K562 (cell line): Measurements from ENCODE around the gene NR0B2. TPM values are rescaled to one million over a fixed set of nuclear protein-coding genes. Genes with fewer than 3 reads are reported as not detected.

Source experiments
- CBX1 ChIP-seq: sonication (generic); IDR thresholded peaks from 2 replicates; pipeline ENCODE4 v1.6.1; 2016; ENCODE audit warnings: antibody characterized with exemption, low read depth, mild to moderate bottlenecking
- ESRRB ChIP-seq: fragments of 250-450 bp; sonication (Bioruptor Pico); IDR thresholded peaks from 2 replicates; pipeline ENCODE4 v1.5.0; 2020; ENCODE audit warnings: mild to moderate bottlenecking, moderate library complexity, borderline replicate concordance
- FIP1L1 ChIP-seq: fragments of 200-400 bp; formaldehyde crosslinking; IDR thresholded peaks from 2 replicates; pipeline ENCODE4 v1.6.1; 2018; ENCODE audit warnings: mild to moderate bottlenecking, low read depth, low read length; ENCODE audit not compliant: poor library complexity, severe bottlenecking
- JUN ChIP-seq, 2 experiments: sonication (generic) in 1 of 2; formaldehyde crosslinking in 1 of 2; IDR thresholded peaks; 2 replicates each; pipeline versions ENCODE4 v1.6.1 to v1.8.0; 2012 to 2022; ENCODE audit warnings: borderline replicate concordance in 2 of 2, mild to moderate bottlenecking in 2 of 2, improper control_type of control experiment in 1 of 2, low read depth in 1 of 2, low read length in 1 of 2, missing genetic modification reagents in 1 of 2
- MEF2A ChIP-seq: IDR thresholded peaks from 2 replicates; pipeline ENCODE4 v1.6.1; 2011; ENCODE audit warnings: low read depth, mild to moderate bottlenecking, low read length, moderate library complexity; ENCODE audit not compliant: control insufficient read depth
- NBN ChIP-seq: fragments of 450-650 bp; IDR thresholded peaks from 2 replicates; pipeline ENCODE4 v1.6.1; 2016; ENCODE audit warnings: low read depth, mild to moderate bottlenecking
- PHF21A ChIP-seq: fragments of 450-650 bp; IDR thresholded peaks from 2 replicates; pipeline ENCODE4 v1.6.1; 2017; ENCODE audit warnings: low read depth, borderline replicate concordance
- RFX1 ChIP-seq: fragments of 450-650 bp; IDR thresholded peaks from 2 replicates; pipeline ENCODE4 v1.6.1; 2016; ENCODE audit warnings: mild to moderate bottlenecking, moderate library complexity
- RHOXF2B ChIP-seq: fragments of 250-450 bp; sonication (Bioruptor Pico); conservative IDR thresholded peaks from 2 replicates; pipeline ENCODE4 v1.5.1; 2021
- SRSF9 ChIP-seq: fragments of 200-400 bp; formaldehyde crosslinking; IDR thresholded peaks from 2 replicates; pipeline ENCODE4 v1.6.1; 2017; ENCODE audit warnings: low read depth, low read length, borderline replicate concordance
- polyA plus RNA-seq, 8 experiments: library from polyadenylated mRNA; depleted of rRNA in 4 of 8; stranded (reverse) in 5 of 8; unstranded in 3 of 8; fragments of >200 nt; fragmentation: Nextera tagmentation in 2 of 8; fragmentation: Illumina TruSeq in 1 of 8; extraction: Ambion mirVana in 2 of 8; extraction: Trizol in 1 of 8; gene quantifications; 2 replicates each; pipeline versions ENCODE4 v1.2.1 to v1.2.3, GENCODE V29; 2011 to 2014; ENCODE audit warnings: inconsistent platforms in 1 of 8, missing spikeins in 1 of 8
- total RNA-seq, 7 experiments: library from RNA; depleted of rRNA in 6 of 7; stranded (reverse); fragments of >200 nt in 6 of 7; fragmentation: Illumina TruSeq in 2 of 7; extraction: Trizol in 2 of 7; gene quantifications; 2 replicates each; pipeline versions ENCODE4 v1.2.1 to v1.2.3, GENCODE V29; 2011 to 2021; ENCODE audit warnings: low replicate concordance in 1 of 7
- TF ChIP-seq, protein P1 (sequence below): fragments of 250-450 bp; sonication (Bioruptor Pico); IDR thresholded peaks from 2 replicates; pipeline ENCODE4 v1.4.0; 2020; ENCODE audit warnings: mild to moderate bottlenecking
- TF ChIP-seq, protein P2 (sequence below): fragments of 200-800 bp; sonication (Bioruptor generic); IDR thresholded peaks from 2 replicates; pipeline ENCODE4 v1.6.1; 2017; ENCODE audit warnings: missing genetic modification characterization, missing compliant biosample characterization
- TF ChIP-seq, protein P3 (sequence below): fragments of 450-650 bp; IDR thresholded peaks from 2 replicates; pipeline ENCODE4 v1.6.1; 2016; ENCODE audit warnings: antibody characterized with exemption
- TF ChIP-seq, protein P4 (sequence below), 2 experiments: IDR thresholded peaks; 2 replicates each; pipeline ENCODE4 v1.6.1; 2011; ENCODE audit warnings: borderline replicate concordance in 1 of 2, control low read depth in 1 of 2, low read depth in 1 of 2, low read length in 1 of 2, mild to moderate bottlenecking in 1 of 2, mixed read lengths in 1 of 2, moderate library complexity in 1 of 2; ENCODE audit not compliant: insufficient read depth in 1 of 2, insufficient read length in 1 of 2, poor library complexity in 1 of 2, severe bottlenecking in 1 of 2; ENCODE audit errors: extremely low read depth in 1 of 2
- TF ChIP-seq, protein P5 (sequence below), 3 experiments: fragments of 200-800 bp in 1 of 3; sonication (Bioruptor generic) in 1 of 3; sonication (generic) in 1 of 3; formaldehyde crosslinking in 1 of 3; IDR thresholded peaks; 2 replicates each; pipeline versions ENCODE4 v1.6.1 to v1.8.0; 2016 to 2022; ENCODE audit warnings: mild to moderate bottlenecking in 2 of 3, missing compliant biosample characterization in 2 of 3, missing genetic modification characterization in 2 of 3, missing genetic modification reagents in 1 of 3

Gene NR0B2
- total and polyA plus RNA-seq, 9 of the 15 experiments (the other 6 are each of a cell fraction or from before 2014, with no cell fraction given), result not detected

DNA sequence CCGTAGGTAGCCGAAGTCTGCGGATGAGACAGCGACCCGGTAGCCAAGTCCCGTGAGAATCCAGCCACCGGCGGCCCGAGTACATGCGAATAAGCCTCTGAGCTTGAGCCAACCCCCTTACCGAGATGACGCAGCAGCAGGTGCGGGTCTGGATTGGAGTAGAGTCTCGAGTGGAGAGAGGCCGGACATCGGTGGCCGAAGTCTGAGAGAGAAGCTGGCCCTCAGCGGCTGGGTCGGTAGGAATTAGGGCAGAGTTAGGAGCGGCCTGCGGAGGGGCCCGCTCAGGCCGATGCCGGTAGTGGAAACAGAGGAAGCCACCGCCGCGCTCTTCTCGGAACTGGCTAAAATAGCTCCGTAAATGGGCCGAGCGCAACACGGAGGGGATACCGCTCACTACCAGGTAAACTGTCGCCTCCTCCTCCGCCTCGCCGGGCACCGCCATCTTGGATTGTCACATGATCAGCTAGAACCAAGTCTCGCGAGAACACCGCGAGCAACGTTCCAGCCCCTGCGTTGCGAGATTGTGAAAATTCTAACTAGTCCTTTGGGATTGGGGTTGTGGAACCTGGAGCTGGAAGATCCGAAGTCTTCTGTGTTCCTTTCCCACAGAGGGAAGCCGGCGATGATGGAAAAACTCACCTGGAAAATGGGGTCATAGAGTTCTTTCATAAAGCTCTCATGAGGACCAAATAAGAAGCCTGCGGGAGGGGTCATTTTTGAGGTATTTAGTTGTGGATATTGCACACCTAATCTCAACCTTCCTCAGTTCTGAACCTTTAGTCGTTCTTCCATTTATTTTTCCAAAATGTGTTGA lies 13.6 kb downstream of the NR0B2 start, which contains the start of gene GPATCH3 (continued):
- TF ChIP-seq, protein P1, sequence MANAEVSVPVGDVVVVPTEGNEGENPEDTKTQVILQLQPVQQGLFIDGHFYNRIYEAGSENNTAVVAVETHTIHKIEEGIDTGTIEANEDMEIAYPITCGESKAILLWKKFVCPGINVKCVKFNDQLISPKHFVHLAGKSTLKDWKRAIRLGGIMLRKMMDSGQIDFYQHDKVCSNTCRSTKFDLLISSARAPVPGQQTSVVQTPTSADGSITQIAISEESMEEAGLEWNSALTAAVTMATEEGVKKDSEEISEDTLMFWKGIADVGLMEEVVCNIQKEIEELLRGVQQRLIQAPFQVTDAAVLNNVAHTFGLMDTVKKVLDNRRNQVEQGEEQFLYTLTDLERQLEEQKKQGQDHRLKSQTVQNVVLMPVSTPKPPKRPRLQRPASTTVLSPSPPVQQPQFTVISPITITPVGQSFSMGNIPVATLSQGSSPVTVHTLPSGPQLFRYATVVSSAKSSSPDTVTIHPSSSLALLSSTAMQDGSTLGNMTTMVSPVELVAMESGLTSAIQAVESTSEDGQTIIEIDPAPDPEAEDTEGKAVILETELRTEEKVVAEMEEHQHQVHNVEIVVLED (CRISPR knock-in tag), result 0 out of 2 replicates have a peak, but pooled peaks have one; percentile 47
- TF ChIP-seq, protein P2, sequence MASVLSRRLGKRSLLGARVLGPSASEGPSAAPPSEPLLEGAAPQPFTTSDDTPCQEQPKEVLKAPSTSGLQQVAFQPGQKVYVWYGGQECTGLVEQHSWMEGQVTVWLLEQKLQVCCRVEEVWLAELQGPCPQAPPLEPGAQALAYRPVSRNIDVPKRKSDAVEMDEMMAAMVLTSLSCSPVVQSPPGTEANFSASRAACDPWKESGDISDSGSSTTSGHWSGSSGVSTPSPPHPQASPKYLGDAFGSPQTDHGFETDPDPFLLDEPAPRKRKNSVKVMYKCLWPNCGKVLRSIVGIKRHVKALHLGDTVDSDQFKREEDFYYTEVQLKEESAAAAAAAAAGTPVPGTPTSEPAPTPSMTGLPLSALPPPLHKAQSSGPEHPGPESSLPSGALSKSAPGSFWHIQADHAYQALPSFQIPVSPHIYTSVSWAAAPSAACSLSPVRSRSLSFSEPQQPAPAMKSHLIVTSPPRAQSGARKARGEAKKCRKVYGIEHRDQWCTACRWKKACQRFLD (CRISPR knock-in tag), result peak; percentile 97
- TF ChIP-seq ESRRB (CRISPR knock-in tag) (no peak), MEF2A (no peak), NBN (0 out of 2 replicates have a peak, but pooled peaks have one; percentile 41), PHF21A (no peak), SRSF9 (no peak), RFX1 (no peak), RHOXF2B (CRISPR knock-in tag) (no peak), JUN (IDR thresholded peaks at IDR 0.05; ENCODE audit: borderline replicate concordance, low read depth, low read length) (no peak), JUN (CRISPR knock-in tag; IDR thresholded peaks at IDR 0.05; ENCODE audit: borderline replicate concordance) (no peak), CBX1 (no peak), FIP1L1 (no peak)
- TF ChIP-seq, protein P3, sequence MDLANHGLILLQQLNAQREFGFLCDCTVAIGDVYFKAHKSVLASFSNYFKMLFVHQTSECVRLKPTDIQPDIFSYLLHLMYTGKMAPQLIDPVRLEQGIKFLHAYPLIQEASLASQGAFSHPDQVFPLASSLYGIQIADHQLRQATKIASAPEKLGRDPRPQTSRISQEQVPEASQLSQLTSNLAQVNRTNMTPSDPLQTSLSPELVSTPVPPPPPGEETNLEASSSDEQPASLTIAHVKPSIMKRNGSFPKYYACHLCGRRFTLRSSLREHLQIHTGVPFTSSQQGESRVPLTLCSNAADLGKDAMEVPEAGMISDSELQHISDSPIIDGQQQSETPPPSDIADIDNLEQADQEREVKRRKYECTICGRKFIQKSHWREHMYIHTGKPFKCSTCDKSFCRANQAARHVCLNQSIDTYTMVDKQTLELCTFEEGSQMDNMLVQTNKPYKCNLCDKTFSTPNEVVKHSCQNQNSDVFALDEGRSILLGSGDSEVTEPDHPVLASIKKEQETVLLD, result no peak
- TF ChIP-seq, protein P4, sequence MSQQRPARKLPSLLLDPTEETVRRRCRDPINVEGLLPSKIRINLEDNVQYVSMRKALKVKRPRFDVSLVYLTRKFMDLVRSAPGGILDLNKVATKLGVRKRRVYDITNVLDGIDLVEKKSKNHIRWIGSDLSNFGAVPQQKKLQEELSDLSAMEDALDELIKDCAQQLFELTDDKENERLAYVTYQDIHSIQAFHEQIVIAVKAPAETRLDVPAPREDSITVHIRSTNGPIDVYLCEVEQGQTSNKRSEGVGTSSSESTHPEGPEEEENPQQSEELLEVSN (IDR thresholded peaks at IDR 0.05; ENCODE audit: borderline replicate concordance in 1 of 2, extremely low read depth in 1 of 2, insufficient read depth in 1 of 2, insufficient read length in 1 of 2, low read depth in 1 of 2, low read length in 1 of 2, poor library complexity in 1 of 2, severe bottlenecking in 1 of 2), result peak in 1 of 2 experiments; percentile 27
- TF ChIP-seq, protein P5, sequence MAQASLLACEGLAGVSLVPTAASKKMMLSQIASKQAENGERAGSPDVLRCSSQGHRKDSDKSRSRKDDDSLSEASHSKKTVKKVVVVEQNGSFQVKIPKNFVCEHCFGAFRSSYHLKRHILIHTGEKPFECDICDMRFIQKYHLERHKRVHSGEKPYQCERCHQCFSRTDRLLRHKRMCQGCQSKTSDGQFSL (CRISPR knock-in tag; IDR thresholded peaks at IDR 0.05), result no peak
- TF ChIP-seq, protein P5 (tag; IDR thresholded peaks at IDR 0.05), result no peak
